UCSD-AML1 (cell line): ENCODE results near the gene CSRP2.

Experiments used
- DNase-seq: peaks from one replicate; lab custom pipeline; 2025; ENCODE audit not compliant: unreplicated experiment; lab: John Stamatoyannopoulos, UW

Gene CSRP2

GRCh38 chr12:76878899-76879709 lies at the start of gene CSRP2:
Gene CSRP2, minus strand, starts transcription at chr12:76879019. Its CDS starts 12,759 bp downstream, at chr12:76866260.
- peak; percentile 65 for DNase-seq

- peak; percentile 23 for DNase-seq
Observed at GRCh38 chr12:76927170-76927784, 48.5 kb upstream of the CSRP2 start.

DNA sequence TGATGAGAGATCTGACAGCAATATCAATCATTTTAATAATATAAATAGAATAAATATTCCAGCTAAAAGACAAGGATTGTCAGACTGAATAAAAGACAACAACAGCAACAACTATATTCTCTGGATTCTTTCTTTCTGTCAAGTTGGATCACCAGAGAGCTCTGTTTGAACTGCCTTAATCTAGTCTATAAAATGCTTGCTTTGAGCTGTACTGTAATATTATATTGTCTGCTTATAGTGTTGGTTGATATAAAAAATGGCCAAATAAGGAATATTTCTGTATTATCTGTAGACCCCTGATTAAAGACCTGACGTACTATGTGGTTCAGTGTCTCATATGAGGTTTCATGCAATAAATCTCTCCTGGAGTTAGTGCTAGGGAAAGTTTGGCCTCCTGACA lies 46.3 kb upstream of the CSRP2 start:
- no peak for DNase-seq

DNA sequence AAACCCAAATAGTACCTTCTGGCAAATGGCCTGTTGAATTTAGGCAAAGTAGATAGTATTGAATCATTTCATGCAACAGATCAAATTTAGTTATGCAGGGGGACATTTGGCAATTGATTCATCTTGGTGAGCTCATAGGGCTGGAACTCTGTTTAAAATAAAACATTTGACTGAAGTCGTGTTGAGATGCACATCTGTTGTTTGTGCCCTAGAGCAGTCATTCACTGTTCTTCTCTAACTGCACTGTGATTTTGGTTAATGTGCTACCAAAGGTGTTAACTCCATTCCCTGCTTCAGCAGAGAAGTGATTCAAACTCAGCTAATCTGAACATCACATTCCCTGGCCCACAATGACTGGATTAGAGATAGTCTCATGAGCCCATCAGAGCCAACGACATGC lies 44.0 kb upstream of the CSRP2 start:
- DNase-seq: no peak

- no peak for DNase-seq
Observed at GRCh38 chr12:76921891-76922664, 43.3 kb upstream of the CSRP2 start.

- DNase-seq: no peak
Observed at GRCh38 chr12:76921100-76921471, 42.3 kb upstream of the CSRP2 start.

DNA sequence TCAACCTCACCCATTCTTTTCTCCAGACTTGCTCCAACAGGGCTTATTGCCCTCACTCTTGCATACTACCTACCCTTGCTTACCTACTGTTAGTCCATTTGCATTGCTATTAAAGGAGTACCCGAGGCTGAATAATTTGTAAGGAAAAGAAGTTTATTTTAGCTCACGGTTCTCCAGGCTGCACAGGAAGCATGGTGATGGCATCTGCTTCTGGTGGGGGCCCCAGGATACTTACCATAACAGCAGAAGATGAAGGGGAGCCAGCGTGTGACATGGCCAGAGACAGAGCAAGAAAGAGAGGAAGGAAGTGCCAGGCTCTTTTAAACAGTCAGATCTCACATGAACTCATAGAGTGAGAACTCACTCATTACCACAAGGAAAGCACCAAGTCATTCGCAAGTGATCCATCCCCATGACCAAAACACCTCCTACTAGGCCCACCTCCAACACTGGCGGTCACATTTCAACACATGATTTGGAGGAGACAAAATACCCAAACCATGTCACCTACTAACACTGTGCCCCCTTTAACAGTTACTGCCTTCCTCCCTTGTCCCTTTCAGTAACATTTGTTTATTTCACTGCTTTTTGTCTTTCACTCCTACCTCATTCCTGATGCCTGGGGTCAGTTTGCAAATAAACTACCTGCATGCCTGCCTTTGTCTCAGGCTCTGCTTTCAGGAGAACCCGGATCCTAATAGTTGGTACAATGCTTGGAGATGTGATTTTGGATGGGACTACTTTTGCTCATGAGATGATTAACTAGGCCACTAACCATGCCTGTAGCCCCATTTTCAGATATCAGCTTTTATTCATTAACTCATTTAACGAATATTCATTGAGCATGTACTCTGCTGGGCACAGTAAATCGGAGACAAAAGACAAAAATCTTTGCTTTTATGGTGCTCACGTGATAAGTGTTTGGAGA lies 41.6 kb upstream of the CSRP2 start:
- peak; percentile 28 for DNase-seq

GRCh38 chr12:76919383-76920171 lies 40.8 kb upstream of the CSRP2 start:
- no peak for DNase-seq

DNA sequence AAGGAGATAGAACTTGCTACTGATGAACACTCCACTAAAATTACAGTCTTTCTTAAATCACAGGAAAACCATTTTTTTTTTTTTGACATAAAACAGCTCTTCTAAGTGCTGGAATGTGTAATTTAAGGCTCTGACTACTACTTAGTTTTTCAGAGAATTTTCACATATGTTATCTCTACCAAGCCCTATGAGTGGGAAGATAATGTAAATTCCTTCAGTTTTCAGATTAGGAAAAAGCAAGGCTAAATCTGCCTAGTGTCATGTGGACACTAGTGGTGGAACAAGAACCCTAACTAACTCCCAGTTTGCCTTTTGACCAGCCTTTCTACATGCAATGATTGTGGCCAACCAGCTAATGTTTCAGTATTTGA lies 37.3 kb upstream of the CSRP2 start:
- no peak for DNase-seq

- DNase-seq: no peak
Observed at GRCh38 chr12:76915361-76916169, 36.7 kb upstream of the CSRP2 start.

DNA sequence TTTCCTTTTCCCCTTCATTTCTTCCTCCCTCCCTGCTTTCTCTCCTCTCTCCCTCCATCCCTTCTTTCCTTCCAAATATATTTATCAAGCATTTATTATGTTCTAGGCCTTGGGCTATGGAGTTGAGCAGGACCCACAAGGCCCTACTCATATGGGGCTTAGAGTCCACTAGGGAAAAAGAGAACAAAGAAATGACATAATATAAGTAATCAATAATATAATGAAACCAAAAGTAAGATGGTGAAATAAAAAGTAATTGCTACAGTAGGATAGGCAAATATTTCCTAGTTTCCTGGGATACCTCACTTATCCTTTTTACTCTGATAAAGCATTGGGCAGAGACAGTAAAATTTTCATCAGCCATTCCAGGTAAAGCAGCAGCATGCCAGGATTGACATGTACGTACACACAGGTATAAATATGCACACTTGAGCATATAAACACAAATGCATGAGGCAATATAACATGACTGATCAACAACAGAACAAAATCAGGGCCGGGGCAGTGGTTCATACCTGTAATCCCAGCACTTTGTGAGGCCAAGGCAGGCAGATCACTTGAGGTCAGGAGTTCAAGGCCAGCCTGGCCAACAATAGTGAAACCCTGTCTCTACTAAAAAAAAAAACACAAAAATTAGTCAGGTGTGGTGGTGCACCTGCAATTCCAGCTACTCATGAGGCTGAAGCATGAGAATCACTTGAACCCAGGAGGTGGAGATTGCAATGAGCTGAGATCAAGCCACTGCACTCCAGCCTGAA lies 35.5 kb upstream of the CSRP2 start:
- DNase-seq: no peak

- no peak for DNase-seq
Observed at GRCh38 chr12:76909290-76909689, 30.5 kb upstream of the CSRP2 start.

DNA sequence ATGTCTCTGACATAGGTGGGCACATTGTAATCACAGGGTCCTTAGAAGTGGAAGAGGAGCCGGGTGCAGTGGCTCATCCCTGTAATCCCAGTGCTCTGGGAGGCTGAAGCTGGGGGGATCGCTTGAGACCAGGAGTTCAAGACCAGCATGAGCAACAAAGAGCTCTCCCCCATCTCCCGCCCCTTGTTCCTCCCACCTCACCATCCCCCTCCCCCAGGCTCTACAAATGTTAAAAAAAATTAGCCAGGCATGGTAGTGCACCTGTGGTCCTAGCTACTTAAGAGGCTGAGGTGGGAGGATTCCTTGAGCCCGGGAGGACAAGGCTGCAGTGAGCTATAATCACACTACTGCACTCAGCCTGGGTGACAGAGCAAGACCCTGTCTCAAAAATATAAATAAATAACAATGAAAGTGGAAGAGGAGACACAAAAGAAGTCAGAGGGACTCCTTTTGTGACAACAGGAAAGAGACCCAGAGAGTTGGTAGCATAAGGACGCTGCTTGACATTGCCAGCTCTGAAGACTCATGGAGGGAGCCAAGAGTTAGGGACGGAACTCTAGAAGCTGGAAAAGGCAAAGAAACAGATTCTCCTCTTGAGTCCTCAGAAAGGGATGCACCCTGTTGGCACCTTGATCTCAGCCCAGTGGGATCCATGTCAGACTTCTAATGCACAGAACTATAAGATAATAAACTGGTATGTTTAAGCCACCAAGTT lies 29.6 kb upstream of the CSRP2 start:
- DNase-seq: no peak

DNA sequence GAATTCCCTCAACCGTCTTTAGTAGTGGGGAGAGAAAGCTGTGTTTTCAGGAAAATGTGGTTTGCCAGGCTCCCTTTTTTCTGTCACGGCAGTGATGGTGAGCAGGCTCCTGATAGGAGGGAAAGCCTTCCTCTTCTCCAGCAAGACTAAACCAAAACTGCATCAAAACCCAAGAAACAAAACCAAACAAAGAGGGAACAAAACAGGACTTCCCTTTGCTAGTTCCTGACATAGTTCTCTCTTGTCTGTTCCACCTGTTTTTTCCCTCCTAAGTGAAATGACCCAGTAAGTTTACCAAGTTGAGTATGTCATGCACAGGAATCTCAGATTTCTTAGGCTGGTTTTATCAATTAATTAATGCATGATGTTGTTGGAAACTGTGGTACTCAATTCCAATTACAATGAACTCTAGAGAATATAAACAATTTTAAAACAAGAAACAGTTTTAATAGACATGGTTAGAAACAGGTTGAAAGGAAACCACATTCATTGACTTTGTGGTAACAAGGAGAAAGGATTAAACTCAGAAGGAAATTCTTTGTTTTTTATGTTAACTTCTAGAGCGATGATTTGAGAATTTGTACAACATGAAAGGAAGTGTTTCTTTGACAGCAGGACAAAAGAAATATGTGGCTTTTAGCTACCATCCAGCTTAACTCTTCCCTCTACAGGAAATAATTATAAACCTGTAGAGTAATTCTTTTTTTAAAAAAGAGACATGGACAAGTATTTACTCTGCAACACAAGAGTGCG lies 23.0 kb upstream of the CSRP2 start:
- no peak for DNase-seq

DNA sequence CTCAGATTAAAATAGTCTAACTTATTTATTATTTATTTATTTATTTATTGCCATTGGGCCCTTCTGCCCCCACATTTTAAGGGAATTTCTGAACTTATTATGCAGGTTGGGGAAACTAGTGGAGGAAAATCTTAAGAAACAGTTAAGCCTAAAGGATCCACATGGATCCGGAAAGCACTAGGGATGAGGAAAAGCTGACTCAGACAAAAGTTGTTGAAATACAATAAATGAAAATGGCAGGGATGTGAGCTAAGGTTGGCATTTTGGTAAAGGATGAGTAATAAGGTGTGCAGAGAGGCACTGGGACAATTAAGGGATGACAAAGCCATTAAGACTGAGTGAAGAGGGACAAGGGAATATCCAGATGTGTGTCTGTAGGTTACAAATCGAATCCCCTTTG lies 20.7 kb upstream of the CSRP2 start:
- no peak for DNase-seq

DNA sequence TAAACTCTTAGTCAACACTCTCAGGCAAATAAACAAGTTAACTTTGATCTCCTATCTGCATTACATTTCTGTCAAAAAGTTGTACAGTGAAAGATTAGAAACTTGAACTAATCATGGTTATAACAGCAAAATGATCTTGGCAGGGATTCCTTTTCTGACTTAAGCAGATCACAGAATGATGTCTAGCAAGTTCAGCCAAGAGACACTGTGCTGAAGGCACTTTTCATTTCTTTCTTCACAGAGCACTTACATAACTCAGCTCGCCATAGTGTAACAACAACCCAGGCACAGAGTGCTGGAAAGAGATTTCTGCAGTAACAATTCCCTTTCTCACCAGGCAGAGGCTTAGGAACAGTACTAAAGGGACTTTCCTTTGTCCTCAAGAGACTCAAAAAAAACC lies 19.6 kb upstream of the CSRP2 start:
- no peak for DNase-seq

GRCh38 chr12:76896274-76896673 lies 17.5 kb upstream of the CSRP2 start:
- no peak for DNase-seq
